SIG-M5 (cell line): Measurements from ENCODE around the gene SHLD1.

Experiments
- DNase-seq: peaks from one replicate; lab custom pipeline; 2025; lab: John Stamatoyannopoulos, UW

The SHLD1 gene

GRCh38 chr20:5821627-5822215, 71.5 kb downstream of the SHLD1 start:
- DNase-seq, result no peak

- DNase-seq, result peak; percentile 45
These were observed 72.4 kb downstream of the SHLD1 start for GRCh38 chr20:5822569-5822968.

- DNase-seq, result no peak
These were observed 75.0 kb downstream of the SHLD1 start for GRCh38 chr20:5825130-5825719.

GRCh38 chr20:5827098-5827853, 77.1 kb downstream of the SHLD1 start:
- no peak for DNase-seq

GRCh38 chr20:5827861-5828260, 77.7 kb downstream of the SHLD1 start:
- DNase-seq, result no peak

GRCh38 chr20:5829241-5829809, 79.1 kb downstream of the SHLD1 start:
- DNase-seq, result no peak

GRCh38 chr20:5831539-5832237, 81.5 kb downstream of the SHLD1 start:
- no peak for DNase-seq

GRCh38 chr20:5833309-5833941, 83.2 kb downstream of the SHLD1 start:
- DNase-seq, result no peak

- DNase-seq, result no peak
These were observed 84.3 kb downstream of the SHLD1 start for GRCh38 chr20:5834436-5835005.

GRCh38 chr20:5835321-5835821, 85.2 kb downstream of the SHLD1 start:
- no peak for DNase-seq

GRCh38 chr20:5835871-5836270, 85.7 kb downstream of the SHLD1 start:
- no peak for DNase-seq

- no peak for DNase-seq
These were observed 86.4 kb downstream of the SHLD1 start for GRCh38 chr20:5836569-5836968.

GRCh38 chr20:5840411-5841002, 90.3 kb downstream of the SHLD1 start:
- DNase-seq, result no peak

- no peak for DNase-seq
These were observed 91.3 kb downstream of the SHLD1 start for GRCh38 chr20:5841522-5841921.

- DNase-seq, result no peak
These were observed 92.3 kb downstream of the SHLD1 start for GRCh38 chr20:5842465-5842864.

GRCh38 chr20:5843054-5843592, 92.9 kb downstream of the SHLD1 start:
- no peak for DNase-seq

- DNase-seq, result no peak
These were observed 94.0 kb downstream of the SHLD1 start for GRCh38 chr20:5844063-5844681.

GRCh38 chr20:5845681-5846615, 95.7 kb downstream of the SHLD1 start:
- DNase-seq, result no peak
